ENCODE measurements around the gene SERPINE1. TPM values are rescaled to one million over a fixed set of nuclear protein-coding genes. Genes with fewer than 3 reads are reported as not detected.
A peak's percentile ranks its signal among the peaks of the same experiment; 100 is the strongest.

Gene SERPINE1
- total and polyA plus RNA-seq, 2 of the 4 experiments (the other 2 are of a cell fraction) = 1,441 to 2,783 TPM

DNA sequence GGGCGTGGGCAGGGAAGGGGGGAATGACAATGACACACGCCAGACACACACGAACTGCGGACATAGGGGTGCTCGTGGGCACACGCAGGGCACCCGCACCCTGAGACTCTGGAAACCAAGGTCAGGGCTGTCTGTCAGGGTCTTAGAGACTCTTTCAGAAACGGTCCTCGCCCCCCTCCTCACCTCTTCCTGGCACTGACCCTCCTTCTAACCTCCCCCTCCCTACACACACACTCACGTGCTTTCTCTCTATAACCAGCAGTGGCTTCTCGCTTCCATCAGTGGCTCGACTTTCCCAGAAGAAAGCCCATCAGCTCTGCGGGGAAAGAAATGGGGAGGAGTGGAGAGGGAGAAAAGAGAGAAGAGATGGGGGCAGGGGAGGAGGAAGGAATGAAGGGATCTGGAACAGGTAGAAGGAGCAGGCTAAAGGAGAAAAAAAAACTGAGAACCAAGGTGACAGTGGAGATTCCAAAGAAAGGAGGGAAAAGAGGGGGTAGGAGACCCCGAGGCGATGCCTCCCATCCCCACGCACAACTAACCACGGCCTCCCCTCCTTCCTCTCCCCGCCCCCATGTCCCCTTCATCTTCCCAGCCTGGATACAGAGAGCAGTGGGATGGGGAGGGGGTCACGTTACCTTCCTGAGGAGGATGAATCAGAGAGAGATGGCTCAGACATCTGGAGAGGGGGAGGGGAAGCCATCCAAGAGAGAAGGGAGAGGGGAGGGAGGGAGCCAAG lies 40.2 kb downstream of the SERPINE1 start:
- Histone ChIP-seq H3K9ac (ENCODE audit: low read depth, low read length) (no peak overlapping the region), H3K79me1 (ENCODE audit: low read depth in 1 of 2, low read length in 2 of 2) (peaks cover 0 to 3% of the 10 kb centered on the region in 2 experiments; a peak in 1 of 4 replicates), H3K9me1 (ENCODE audit: insufficient read depth, low read length) (peaks cover 14% of the 10 kb centered on the region), H3K4me2 (ENCODE audit: low read depth, low read length) (peak overlapping the region; percentile 18), H3K4ac (ENCODE audit: low read depth, low read length) (no peak overlapping the region), H2BK15ac (ENCODE audit: low read depth, low read length) (peak overlapping the region; percentile 35; the same call in 1 of the 3 replicates), H3K4me1 (ENCODE audit: control insufficient read depth, insufficient read depth, low read length) (peaks cover 20% of the 10 kb centered on the region), H3K4me3 (ENCODE audit: insufficient read depth, low read depth, low read length) (no peak overlapping the region), H4K20me1 (ENCODE audit: insufficient read depth, low read length) (peaks cover 14% of the 10 kb centered on the region; the same call in 1 of the 2 replicates), H4K91ac (ENCODE audit: insufficient read depth, low read depth, low read length) (no peak overlapping the region), H3K18ac (ENCODE audit: low read depth, low read length) (no peak overlapping the region), H3K36me3 (ENCODE audit: control insufficient read depth, insufficient read depth, low read length) (no peaks in the 10 kb centered on the region), H3K14ac (replicated peaks; ENCODE audit: low read depth, low read length) (no peak overlapping the region), H2AK5ac (ENCODE audit: low read depth, low read length) (no peak overlapping the region; the same call in 1 of the 2 replicates), H3K27me3 (ENCODE audit: control insufficient read depth, insufficient read depth, low read length) (peaks cover 47% of the 10 kb centered on the region), H3K9me3 (ENCODE audit: control insufficient read depth, insufficient read depth, low read length) (no peaks in the 10 kb centered on the region), H3K23ac (ENCODE audit: low read depth, low read length) (no peak overlapping the region; the same call in 1 of the 2 replicates), H2BK20ac (ENCODE audit: low read depth, low read length) (no peak overlapping the region), H2AK9ac (replicated peaks; ENCODE audit: low read depth, low read length, poor library complexity) (no peak overlapping the region), H2BK5ac (ENCODE audit: low read depth, low read length, poor library complexity, severe bottlenecking) (no peak overlapping the region), H3K27ac (ENCODE audit: insufficient read depth, low read length) (no peak overlapping the region), H4K5ac (ENCODE audit: low read depth, low read length) (no peak overlapping the region), H2BK120ac (ENCODE audit: low read depth, low read length) (no peak overlapping the region), H3K56ac (ENCODE audit: extremely low read depth, insufficient read depth, low read length) (no peak overlapping the region), H2AFZ (replicated peaks; ENCODE audit: low read length, poor library complexity) (peak overlapping the region; percentile 69), H4K8ac (ENCODE audit: low read depth in 2 of 2, low read length in 2 of 2) (no peak overlapping the region)
- CTCF ChIA-PET = no interaction called here
- dilution Hi-C loops (cut with HindIII; ENCODE audit: low sequenced_read_pairs, unreplicated experiment) (no loop called here), in situ Hi-C loops (cut with MboI; ENCODE audit: low sequenced_read_pairs) (no loop called here), intact Hi-C loops (cut with micrococcal nuclease) (no loop called here)
- BruUV-seq (replicated peaks) = no TSS peak
- ATAC-seq (ENCODE audit: low read depth) (no peak), DNase-seq (peak; percentile 65)
- POLR2A ChIA-PET (ENCODE audit: unreplicated experiment) = no interaction called here
- TF ChIP-seq MAFK (IDR thresholded peaks at IDR 0.05; ENCODE audit: low read depth, low read length) (no peak), BHLHE40 (IDR thresholded peaks at IDR 0.05; ENCODE audit: low read depth, low read length) (peak; percentile 49; the same call in 1 of the 2 replicates)
- no CpG with 5 or more reads among the region's 19 CpGs for WGBS, 2 experiments (ENCODE audit: extremely low coverage in 2 of 2, insufficient read length in 1 of 2)

Data from IMR-90 (cell line).